ENCODE measurements around the gene PDRG1.

The PDRG1 gene

GRCh38 chr20:31951530-31952453, at the start of gene PDRG1:
TSS of gene PDRG1 (minus strand) at chr20:31952046. CDS start at chr20:31951961, 85 bp downstream.
- peak; percentile 98 for DNase-seq (ENCODE audit: low spot score)

GRCh38 chr20:31998246-31998645, 46.4 kb upstream of the PDRG1 start:
- DNase-seq (ENCODE audit: low spot score): no peak

DNA sequence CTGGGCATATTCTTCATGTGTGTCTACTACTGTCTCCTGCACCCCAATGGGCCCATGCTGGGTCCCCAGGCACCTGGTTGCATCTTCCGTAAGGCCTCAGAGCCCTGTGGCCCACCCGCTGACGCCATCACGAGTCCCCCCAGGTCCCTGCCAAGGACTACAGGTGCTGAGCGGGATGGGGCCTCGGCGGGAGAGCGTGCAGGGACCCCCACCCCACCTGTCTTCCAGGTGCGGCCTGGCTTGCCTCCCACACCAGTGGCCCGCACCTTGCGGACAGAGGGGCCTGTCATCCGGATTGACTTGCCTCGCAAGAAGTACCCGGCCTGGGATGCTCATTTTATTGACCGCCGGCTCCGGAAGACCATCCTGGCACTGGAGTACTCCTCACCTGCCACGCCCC, 45.1 kb upstream of the PDRG1 start:
- DNase-seq (ENCODE audit: low spot score): no peak

- no peak for DNase-seq (ENCODE audit: low spot score)
These were observed 40.2 kb upstream of the PDRG1 start for GRCh38 chr20:31992086-31992485.

DNA sequence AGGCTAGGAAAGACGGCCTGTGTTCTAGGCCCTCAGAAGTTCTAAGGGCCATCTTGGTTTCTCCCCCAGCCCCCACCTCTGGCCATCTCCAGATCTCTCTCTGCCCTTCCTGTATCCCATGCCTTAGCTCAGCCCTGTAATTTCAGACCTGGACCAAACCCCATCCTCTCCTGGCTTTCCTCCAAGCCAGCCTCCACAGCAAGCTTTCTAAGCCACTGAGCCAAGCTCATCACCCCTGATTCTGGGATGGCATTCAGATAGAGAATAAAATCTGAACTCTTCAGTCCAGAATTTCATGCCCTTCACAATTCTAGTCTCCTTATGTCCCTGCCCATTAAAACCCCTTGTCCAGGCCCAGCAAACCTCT, 39.5 kb upstream of the PDRG1 start:
- DNase-seq (ENCODE audit: low spot score): no peak

GRCh38 chr20:31990641-31991338, 38.9 kb upstream of the PDRG1 start:
- no peak for DNase-seq (ENCODE audit: low spot score)

DNA sequence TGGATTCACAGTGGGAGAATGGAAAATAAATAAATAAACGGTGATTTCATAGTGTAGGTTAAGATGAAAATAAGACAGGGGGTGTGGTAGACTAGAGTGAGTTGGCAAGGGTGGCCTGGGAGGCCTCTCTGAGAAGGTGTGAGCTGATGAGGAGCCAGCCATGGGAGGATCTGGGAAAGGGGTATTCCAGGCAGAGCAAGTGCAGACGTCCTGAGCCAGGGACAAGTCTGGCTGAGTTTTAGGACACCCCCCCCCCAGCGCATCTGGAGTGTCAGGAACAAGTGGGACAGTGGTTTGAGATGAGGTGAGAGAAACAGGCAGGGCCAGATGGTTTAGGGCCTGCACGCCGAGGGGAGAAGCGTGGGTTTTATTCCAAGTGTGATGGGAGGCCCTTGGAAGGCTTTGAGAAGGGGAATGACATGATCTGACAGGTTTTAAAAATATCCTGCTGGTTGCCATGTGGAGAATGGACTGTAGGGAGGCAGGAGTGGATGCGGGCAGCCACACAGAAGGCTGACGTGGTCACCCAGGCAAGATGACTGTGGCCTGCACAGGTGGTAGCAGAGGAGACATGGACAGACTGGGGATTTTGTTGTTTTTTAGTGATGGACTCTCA, 37.3 kb upstream of the PDRG1 start:
- no peak for DNase-seq (ENCODE audit: low spot score)

GRCh38 chr20:31988430-31989015, 36.7 kb upstream of the PDRG1 start:
- no peak for DNase-seq (ENCODE audit: low spot score)

GRCh38 chr20:31987744-31988143, 35.9 kb upstream of the PDRG1 start:
- peak; percentile 28 for DNase-seq (ENCODE audit: low spot score)

GRCh38 chr20:31984981-31985471, 33.2 kb upstream of the PDRG1 start:
- DNase-seq (ENCODE audit: low spot score): no peak

DNA sequence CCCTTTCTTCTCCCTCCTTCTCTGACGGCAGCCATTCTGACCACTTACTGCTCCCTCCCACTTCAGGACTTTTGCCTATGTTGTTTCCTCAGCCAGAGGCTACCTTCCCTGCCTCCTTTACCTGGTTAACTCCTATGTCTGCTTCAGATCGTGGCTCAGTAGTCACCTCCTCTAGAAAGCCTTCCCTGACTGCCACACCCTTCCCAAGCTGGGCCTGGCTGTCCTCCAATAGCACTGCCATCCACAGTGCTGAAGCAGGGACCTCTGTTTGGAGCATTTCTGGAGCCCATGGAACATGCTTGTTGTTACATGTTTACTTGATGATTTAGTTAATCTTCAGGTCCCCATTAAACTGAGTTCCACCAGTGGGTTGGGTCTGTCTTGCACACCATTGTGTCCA, 29.9 kb upstream of the PDRG1 start:
- DNase-seq (ENCODE audit: low spot score): no peak

DNA sequence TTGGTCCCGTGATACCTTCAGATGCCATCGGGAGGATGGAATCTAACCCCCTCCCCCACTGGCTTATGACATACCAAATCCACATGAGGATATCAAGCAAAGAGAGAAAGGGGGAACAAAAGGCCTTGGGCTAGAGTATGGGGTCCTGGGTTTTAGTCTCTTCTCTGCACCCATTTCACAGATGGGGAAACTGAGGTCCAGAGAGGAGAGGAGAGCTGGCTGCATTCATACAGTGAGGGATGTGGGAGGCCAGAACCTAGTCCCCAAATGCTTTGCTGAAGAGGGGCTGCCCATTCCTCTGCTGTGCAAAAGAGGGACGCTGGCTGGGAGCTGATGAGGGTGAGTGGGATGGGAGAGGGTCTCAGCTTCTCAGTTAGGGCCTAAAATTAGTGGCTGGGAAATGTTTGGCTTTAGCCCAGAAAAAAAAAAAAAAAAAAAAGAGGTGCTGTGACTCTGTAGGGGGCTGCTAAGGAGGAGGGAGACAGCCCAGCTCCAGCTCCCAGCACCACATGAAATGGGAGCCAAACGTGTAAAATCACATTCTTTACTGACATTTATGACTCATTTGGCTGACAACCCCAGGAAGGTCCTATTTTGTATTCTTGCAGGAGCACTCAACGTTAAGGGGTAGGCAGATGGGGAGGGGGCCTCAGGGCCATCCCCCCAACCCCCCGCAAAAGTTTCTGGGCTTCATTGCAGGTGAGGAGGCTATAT, 28.0 kb upstream of the PDRG1 start:
- DNase-seq (ENCODE audit: low spot score): no peak

DNA sequence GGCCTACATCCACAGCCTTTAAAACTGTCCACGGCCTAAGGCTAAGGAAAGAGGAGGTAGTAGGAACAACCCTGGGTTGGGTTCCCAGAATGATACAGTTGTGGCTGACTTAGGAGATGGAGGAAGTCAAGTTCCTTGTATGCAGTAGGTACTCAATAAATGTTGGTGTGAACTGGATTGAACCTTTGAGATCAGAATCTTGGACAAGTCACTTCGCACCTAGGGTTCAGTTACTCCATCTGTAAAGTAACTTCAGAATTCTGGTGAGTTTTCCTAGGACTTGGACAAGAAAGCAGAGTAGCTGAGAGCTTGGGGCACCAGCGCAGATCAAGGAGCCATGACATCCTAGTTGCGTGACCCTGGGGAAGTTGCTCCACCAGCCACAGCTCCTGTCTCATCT, 25.2 kb upstream of the PDRG1 start:
- no peak for DNase-seq (ENCODE audit: low spot score)

- no peak for DNase-seq (ENCODE audit: low spot score)
These were observed 24.0 kb upstream of the PDRG1 start for GRCh38 chr20:31975874-31976273.

- no peak for DNase-seq (ENCODE audit: low spot score)
These were observed 23.2 kb upstream of the PDRG1 start for GRCh38 chr20:31974951-31975487.

- no peak for DNase-seq (ENCODE audit: low spot score)
These were observed 22.4 kb upstream of the PDRG1 start for GRCh38 chr20:31974296-31974695.

- no peak for DNase-seq (ENCODE audit: low spot score)
These were observed 20.7 kb upstream of the PDRG1 start for GRCh38 chr20:31972471-31973021.

DNA sequence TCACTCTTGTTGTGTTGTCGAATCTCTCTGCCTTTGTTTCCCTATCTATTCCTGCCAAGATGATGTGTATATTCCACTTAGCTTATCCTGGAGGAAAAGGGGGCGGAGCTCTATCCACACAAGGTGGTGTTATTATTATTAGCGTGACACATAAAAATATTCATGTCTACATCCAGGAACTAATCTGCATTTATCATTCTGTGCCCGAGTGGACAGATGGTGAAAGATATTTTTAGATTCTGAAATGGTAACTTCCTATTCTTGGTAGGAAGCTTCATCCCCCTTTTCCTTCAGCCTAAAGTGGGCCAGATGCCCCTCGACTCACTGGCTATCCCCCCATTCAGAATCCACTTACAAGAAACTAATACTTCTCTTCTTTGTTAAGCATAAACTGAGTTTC, 18.1 kb upstream of the PDRG1 start:
- DNase-seq (ENCODE audit: low spot score): no peak

DNA sequence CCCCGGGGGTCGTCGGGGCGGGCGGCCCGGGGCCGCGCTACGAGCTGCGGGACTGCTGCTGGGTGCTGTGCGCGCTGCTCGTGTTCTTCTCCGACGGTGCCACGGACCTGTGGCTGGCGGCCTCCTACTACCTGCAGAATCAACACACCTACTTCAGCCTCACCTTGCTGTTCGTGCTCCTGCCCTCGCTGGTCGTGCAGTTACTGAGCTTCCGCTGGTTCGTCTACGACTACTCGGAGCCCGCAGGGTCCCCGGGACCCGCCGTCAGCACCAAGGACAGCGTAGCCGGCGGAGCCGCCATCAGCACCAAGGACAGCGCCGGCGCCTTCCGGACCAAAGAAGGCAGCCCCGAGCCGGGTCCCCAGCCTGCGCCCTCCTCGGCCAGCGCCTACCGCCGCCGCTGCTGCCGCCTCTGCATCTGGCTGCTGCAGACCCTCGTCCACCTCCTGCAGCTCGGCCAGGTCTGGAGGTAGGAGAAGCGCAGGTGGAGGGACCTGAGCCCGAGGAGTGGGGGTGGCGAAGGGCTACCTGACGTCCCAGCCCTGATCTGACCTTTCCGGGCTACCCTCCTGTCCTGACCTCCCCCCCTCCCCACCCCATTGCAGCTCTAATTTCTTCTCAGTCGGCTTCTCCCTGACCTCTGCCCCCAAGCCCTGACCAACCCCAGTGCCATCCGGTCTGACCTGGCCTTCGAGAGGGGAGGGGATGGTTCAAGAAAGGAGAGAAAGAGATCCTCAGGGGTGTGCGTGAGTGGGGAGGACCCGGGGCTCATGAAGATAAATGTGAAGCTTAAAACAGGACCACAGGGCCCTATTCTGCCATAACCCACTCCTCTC, 16.7 kb upstream of the PDRG1 start:
- DNase-seq (ENCODE audit: low spot score): peak; percentile 70

GRCh38 chr20:31967830-31968249, 16.0 kb upstream of the PDRG1 start, which contains the start of gene XKR7:
TSS of gene XKR7 (plus strand) at chr20:31968151. CDS start at chr20:31968176, 25 bp downstream.
- no peak for DNase-seq (ENCODE audit: low spot score)
